Cardiac fibroblast (primary cell): ENCODE data around the gene INHBC.

ENCODE experiments used
- DNase-seq, 2 donors: peaks; one replicate each; pipeline versions ENCODE4 v3.0.0 to v3.0.0-alpha.2; 2010; ENCODE audit warnings: low read depth in 2 of 2
- H3K4me3 ChIP-seq, 2 donors: replicated peaks in 1 of 2; 1 replicate in 1 of 2; 2 replicates in 1 of 2; pipeline ENCODE4 v1.5.1; 2011; ENCODE audit warnings: low read depth in 2 of 2, low read length in 2 of 2, mild to moderate bottlenecking in 2 of 2, moderate library complexity in 1 of 2
- CTCF ChIP-seq: IDR thresholded peaks from one replicate; pipeline ENCODE4 v1.5.1; 2011; ENCODE audit warnings: low read depth, mild to moderate bottlenecking, low read length, inconsistent platforms

The INHBC gene

GRCh38 chr12:57479376-57480115 is 45.0 kb downstream of the INHBC start, which contains the start of gene ARHGAP9:
Gene ARHGAP9, minus strand, starts transcription at chr12:57479866. Its CDS starts 460 bp downstream, at chr12:57479406.
- no peak within 1 kb of the TSS for H3K4me3 ChIP-seq
- TF ChIP-seq CTCF, result no peak
- no peak for DNase-seq

- no peak for DNase-seq
- no peak for TF ChIP-seq CTCF
- H3K4me3 ChIP-seq, result no peak overlapping the region
Measured at GRCh38 chr12:57481671-57482070, 47.1 kb downstream of the INHBC start.

GRCh38 chr12:57483466-57483865 is 48.9 kb downstream of the INHBC start:
- no peak for TF ChIP-seq CTCF
- DNase-seq, result peak; percentile 58 to 60
- H3K4me3 ChIP-seq, result no peak overlapping the region

- H3K4me3 ChIP-seq, result no peak overlapping the region
- DNase-seq, result no peak
- no peak for TF ChIP-seq CTCF
Measured at GRCh38 chr12:57485695-57486094, 51.1 kb downstream of the INHBC start.

- peak overlapping the region in 1 of 2 donors; percentile 41 for H3K4me3 ChIP-seq
- DNase-seq, result no peak
- TF ChIP-seq CTCF, result no peak
Measured at GRCh38 chr12:57487055-57487596, 52.5 kb downstream of the INHBC start.

- peak; percentile 96 to 97 for DNase-seq
- no peak for TF ChIP-seq CTCF
- H3K4me3 ChIP-seq, result peak within 1 kb of the TSS; percentile 99
Measured at GRCh38 chr12:57487597-57488401, 53.2 kb downstream of the INHBC start, which contains the start of gene MARS1. Gene MARS1, plus strand, starts transcription at chr12:57488068. Its CDS starts 23 bp downstream, at chr12:57488091.
